Activated CD8-positive, alpha-beta T cell treated with anti-CD3 and anti-CD28 coated beads for 36 hours (primary cell): ENCODE data around the gene BDH1. TPM values are rescaled to one million over a fixed set of nuclear protein-coding genes. Genes with fewer than 3 reads are reported as not detected.

Experiments used
- ATAC-seq: fragments of 200-7000 bp; cut with Tn5 transposase; one replicate; pipeline ENCODE4 v1.10.0; 2021; ENCODE audit warnings: mild to moderate bottlenecking, moderate library complexity
- CTCF ChIA-PET: fragments of 350-600 bp; sonication (Branson Sonifier 250); formaldehyde crosslinking; loops from one replicate; lab custom pipeline; 2021; ENCODE audit warnings: antibody characterized with exemption; lab: Charles Lee
- POLR2A ChIA-PET: fragments of 350-600 bp; sonication (Branson Sonifier 250); formaldehyde crosslinking; loops from one replicate; lab custom pipeline; 2021; ENCODE audit warnings: antibody characterized with exemption; lab: Charles Lee
- DNase-seq: peaks from one replicate; pipeline ENCODE4 v3.0.0-alpha.2; 2020
- H3K27ac Mint-ChIP-seq: one replicate; pipeline ENCODE4 v1.8.0; 2021; ENCODE audit warnings: mild to moderate bottlenecking, mixed read lengths
- H3K27me3 Mint-ChIP-seq: one replicate; pipeline ENCODE4 v1.8.0; 2021; ENCODE audit warnings: mixed read lengths
- H3K36me3 Mint-ChIP-seq: one replicate; pipeline ENCODE4 v1.8.0; 2021; ENCODE audit warnings: low read depth, mixed read lengths
- H3K4me1 Mint-ChIP-seq: one replicate; pipeline ENCODE4 v1.8.0; 2021; ENCODE audit warnings: low read depth, mixed read lengths
- H3K4me3 Mint-ChIP-seq: one replicate; pipeline ENCODE4 v1.8.0; 2021; ENCODE audit warnings: mild to moderate bottlenecking, moderate library complexity, mixed read lengths
- H3K9me3 Mint-ChIP-seq: one replicate; pipeline ENCODE4 v1.8.0; 2021; ENCODE audit warnings: mixed read lengths
- CTCF ChIP-seq: fragments of 200-600 bp; IDR thresholded peaks from one replicate; pipeline ENCODE4 v1.8.0; 2022; ENCODE audit warnings: antibody characterized with exemption, mild to moderate bottlenecking
- intact Hi-C: fragments of 100-400 bp; cut with micrococcal nuclease; formaldehyde crosslinking; loops from one replicate; pipeline ENCODE4 v1.10.0; 2022
- total RNA-seq, 2 experiments: library from RNA; stranded (reverse); gene quantifications; one replicate each; pipeline ENCODE4 v1.2.3, GENCODE V29; 2021

The BDH1 gene
- total RNA-seq, 2 experiments from 2014 or later = 118 to 126 TPM

- DNase-seq (no peak), ATAC-seq (no peak)
- Mint-ChIP-seq H3K4me1 (no peaks in the 10 kb centered on the region), H3K9me3 (no peaks in the 10 kb centered on the region), H3K36me3 (peaks cover 29% of the 10 kb centered on the region), H3K27me3 (no peaks in the 10 kb centered on the region), H3K4me3 (no peak overlapping the region), H3K27ac (no peak overlapping the region)
- POLR2A ChIA-PET = interaction anchor here (1.0 kb wide), 1 partner anchor 13 kb away, joined by 3 read pairs; no protein-coding TSS in a partner anchor
- no peak for TF ChIP-seq CTCF
- intact Hi-C loops = no loop called here
- CTCF ChIA-PET = interaction anchor here (0.8 kb wide), 1 partner anchor 32 kb away, joined by 3 read pairs; no protein-coding TSS in a partner anchor
Measured at GRCh38 chr3:197533927-197534725, 21.6 kb downstream of the BDH1 start.

GRCh38 chr3:197533396-197533795 lies 22.4 kb downstream of the BDH1 start:
- POLR2A ChIA-PET = no interaction called here
- CTCF ChIA-PET = interaction anchor here (0.8 kb wide), 1 partner anchor 31 kb away, joined by 3 read pairs; no protein-coding TSS in a partner anchor
- Mint-ChIP-seq H3K4me3 (no peak overlapping the region), H3K27me3 (no peaks in the 10 kb centered on the region), H3K27ac (no peak overlapping the region), H3K9me3 (no peaks in the 10 kb centered on the region), H3K36me3 (peaks cover 27% of the 10 kb centered on the region), H3K4me1 (no peaks in the 10 kb centered on the region)
- ATAC-seq (no peak), DNase-seq (no peak)
- intact Hi-C loops = no loop called here
- no peak for TF ChIP-seq CTCF

DNA sequence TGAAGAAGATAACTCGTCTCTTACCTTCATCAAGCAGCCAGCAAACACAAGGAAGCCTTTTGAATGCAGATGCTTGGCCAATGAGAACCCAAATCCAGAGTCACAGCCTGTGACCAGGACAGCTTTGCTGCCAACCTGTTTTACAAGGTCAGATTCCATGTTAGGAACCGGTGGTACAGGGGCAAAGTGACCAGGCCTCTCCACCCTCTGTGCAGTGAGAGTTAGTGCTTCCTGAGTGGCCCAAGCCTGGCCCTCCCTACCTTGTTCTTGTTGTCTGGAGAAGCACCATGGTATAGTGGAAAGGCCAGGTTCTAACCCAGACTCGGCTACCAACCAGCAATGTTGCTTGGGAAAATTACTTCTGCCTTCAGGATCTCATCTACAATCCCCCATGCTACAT lies 23.4 kb downstream of the BDH1 start:
- ChIA-PET CTCF (no interaction called here), POLR2A (no interaction called here)
- no peak for DNase-seq
- no peak overlapping the region for H3K4me3 Mint-ChIP-seq
- peaks cover 33% of the 10 kb centered on the region for H3K36me3 Mint-ChIP-seq
- no peaks in the 10 kb centered on the region for H3K27me3 Mint-ChIP-seq
- H3K4me1 Mint-ChIP-seq = no peaks in the 10 kb centered on the region
- H3K9me3 Mint-ChIP-seq = no peaks in the 10 kb centered on the region
- TF ChIP-seq CTCF = no peak
- no peak for ATAC-seq
- H3K27ac Mint-ChIP-seq = no peak overlapping the region
- intact Hi-C loops = no loop called here

- no peak overlapping the region for H3K4me3 Mint-ChIP-seq
- intact Hi-C loops = no loop called here
- DNase-seq = no peak
- H3K4me1 Mint-ChIP-seq = peaks cover 2% of the 10 kb centered on the region
- H3K27ac Mint-ChIP-seq = no peak overlapping the region
- ChIA-PET POLR2A (interaction anchor here (1.8 kb wide), 1 partner anchor 11 kb away, joined by 5 read pairs; no protein-coding TSS in a partner anchor), CTCF (no interaction called here)
- H3K27me3 Mint-ChIP-seq = no peaks in the 10 kb centered on the region
- TF ChIP-seq CTCF = no peak
- peaks cover 50% of the 10 kb centered on the region for H3K36me3 Mint-ChIP-seq
- no peak for ATAC-seq
- no peaks in the 10 kb centered on the region for H3K9me3 Mint-ChIP-seq
Measured at GRCh38 chr3:197528190-197528589, 27.6 kb downstream of the BDH1 start.

DNA sequence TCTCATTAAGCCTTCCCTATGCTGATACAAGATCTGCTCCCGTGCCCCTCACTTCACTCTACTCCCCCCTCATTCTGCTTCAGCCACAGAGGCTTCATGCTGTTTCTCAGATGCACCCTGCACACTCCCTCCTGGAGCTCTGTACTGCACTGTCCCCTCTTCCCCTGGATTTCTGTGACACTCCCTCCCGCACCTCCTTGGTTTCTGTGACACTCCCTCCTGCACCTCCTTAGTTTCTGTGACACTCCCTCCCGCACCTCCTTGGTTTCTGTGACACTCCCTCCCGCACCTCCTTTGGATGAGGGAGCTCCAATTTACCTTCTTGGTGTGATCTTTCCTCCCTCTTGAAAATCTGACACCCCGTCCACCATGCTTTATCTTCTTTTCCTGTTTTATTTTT lies 28.2 kb downstream of the BDH1 start:
- POLR2A ChIA-PET = interaction anchor here (0.6 to 1.8 kb wide), 3 partner anchors 11 to 28 kb away, joined by 4 to 5 read pairs (median 5); partner anchors contain the start of gene BDH1
- H3K36me3 Mint-ChIP-seq = peaks cover 53% of the 10 kb centered on the region

More for the DNA sequence above, 28.2 kb downstream of the BDH1 start:
- no peak overlapping the region for H3K27ac Mint-ChIP-seq
- no peak for TF ChIP-seq CTCF
- H3K4me3 Mint-ChIP-seq = no peak overlapping the region
- ATAC-seq = no peak
- intact Hi-C loops = no loop called here
- no peaks in the 10 kb centered on the region for H3K9me3 Mint-ChIP-seq
- H3K4me1 Mint-ChIP-seq = peaks cover 2% of the 10 kb centered on the region
- CTCF ChIA-PET = interaction anchor here (0.9 kb wide), 1 partner anchor 26 kb away, joined by 3 read pairs; no protein-coding TSS in a partner anchor
- H3K27me3 Mint-ChIP-seq = no peaks in the 10 kb centered on the region
- DNase-seq = no peak
